Measurements from ENCODE around the gene RSPO3. TPM values are rescaled to one million over a fixed set of nuclear protein-coding genes. Genes with fewer than 3 reads are reported as not detected.

RSPO3 gene
- total RNA-seq, 1 donor from 2014 or later, result 0.53 TPM

GRCh38 chr6:127154509-127154908 lies 36.0 kb downstream of the RSPO3 start:
- DNase-seq (ENCODE audit: low read depth), result no peak

- no peak for DNase-seq (ENCODE audit: low read depth)
Observed at GRCh38 chr6:127160484-127160883, 42.0 kb downstream of the RSPO3 start.

GRCh38 chr6:127162836-127163235 lies 44.4 kb downstream of the RSPO3 start:
- no peak for DNase-seq (ENCODE audit: low read depth)

GRCh38 chr6:127164036-127164435 lies 45.6 kb downstream of the RSPO3 start:
- DNase-seq (ENCODE audit: low read depth), result no peak

GRCh38 chr6:127164565-127164964 lies 46.1 kb downstream of the RSPO3 start:
- no peak for DNase-seq (ENCODE audit: low read depth)

GRCh38 chr6:127173156-127173940 lies 54.9 kb downstream of the RSPO3 start:
- no peak for DNase-seq (ENCODE audit: low read depth)

GRCh38 chr6:127176146-127176545 lies 57.7 kb downstream of the RSPO3 start:
- DNase-seq (ENCODE audit: low read depth), result peak; percentile 20

GRCh38 chr6:127177030-127177922 lies 58.8 kb downstream of the RSPO3 start:
- DNase-seq (ENCODE audit: low read depth), result peak; percentile 73

- no peak for DNase-seq (ENCODE audit: low read depth)
Observed at GRCh38 chr6:127177923-127178231, 59.4 kb downstream of the RSPO3 start.

- no peak for DNase-seq (ENCODE audit: low read depth)
Observed at GRCh38 chr6:127178746-127179145, 60.3 kb downstream of the RSPO3 start.

GRCh38 chr6:127180426-127180825 lies 62.0 kb downstream of the RSPO3 start:
- DNase-seq (ENCODE audit: low read depth), result no peak

GRCh38 chr6:127182501-127182900 lies 64.0 kb downstream of the RSPO3 start:
- DNase-seq (ENCODE audit: low read depth), result peak; percentile 61

GRCh38 chr6:127185437-127185995 lies 67.0 kb downstream of the RSPO3 start:
- no peak for DNase-seq (ENCODE audit: low read depth)

GRCh38 chr6:127186889-127187288 lies 68.4 kb downstream of the RSPO3 start:
- DNase-seq (ENCODE audit: low read depth), result no peak

- DNase-seq (ENCODE audit: low read depth), result no peak
Observed at GRCh38 chr6:127188744-127189143, 70.3 kb downstream of the RSPO3 start.

- DNase-seq (ENCODE audit: low read depth), result peak; percentile 50
Observed at GRCh38 chr6:127190552-127190951, 72.1 kb downstream of the RSPO3 start.

GRCh38 chr6:127191716-127192115 lies 73.2 kb downstream of the RSPO3 start:
- peak; percentile 73 for DNase-seq (ENCODE audit: low read depth)

GRCh38 chr6:127192911-127193541 lies 74.6 kb downstream of the RSPO3 start:
- DNase-seq (ENCODE audit: low read depth), result peak; percentile 32

GRCh38 chr6:127195833-127196232 lies 77.4 kb downstream of the RSPO3 start:
- peak; percentile 60 for DNase-seq (ENCODE audit: low read depth)

- no peak for DNase-seq (ENCODE audit: low read depth)
Observed at GRCh38 chr6:127198549-127198948, 80.1 kb downstream of the RSPO3 start.

GRCh38 chr6:127199470-127199869 lies 81.0 kb downstream of the RSPO3 start:
- no peak for DNase-seq (ENCODE audit: low read depth)

- no peak for DNase-seq (ENCODE audit: low read depth)
Observed at GRCh38 chr6:127200114-127200513, 81.6 kb downstream of the RSPO3 start.
